Islet of Langerhans (tissue), 1 donor: ENCODE data around the gene MON1B.

Experiments used
- FAIRE-seq: peaks from one replicate; lab custom pipeline; 2011; peaks lifted over from hg19 to GRCh38; lab: Jason Lieb, UNC

The MON1B gene

GRCh38 chr16:77250400-77250799 is 59.4 kb downstream of the MON1B start:
- no peak for FAIRE-seq
